ENCODE results near the gene CDH23.

Gene CDH23

DNA sequence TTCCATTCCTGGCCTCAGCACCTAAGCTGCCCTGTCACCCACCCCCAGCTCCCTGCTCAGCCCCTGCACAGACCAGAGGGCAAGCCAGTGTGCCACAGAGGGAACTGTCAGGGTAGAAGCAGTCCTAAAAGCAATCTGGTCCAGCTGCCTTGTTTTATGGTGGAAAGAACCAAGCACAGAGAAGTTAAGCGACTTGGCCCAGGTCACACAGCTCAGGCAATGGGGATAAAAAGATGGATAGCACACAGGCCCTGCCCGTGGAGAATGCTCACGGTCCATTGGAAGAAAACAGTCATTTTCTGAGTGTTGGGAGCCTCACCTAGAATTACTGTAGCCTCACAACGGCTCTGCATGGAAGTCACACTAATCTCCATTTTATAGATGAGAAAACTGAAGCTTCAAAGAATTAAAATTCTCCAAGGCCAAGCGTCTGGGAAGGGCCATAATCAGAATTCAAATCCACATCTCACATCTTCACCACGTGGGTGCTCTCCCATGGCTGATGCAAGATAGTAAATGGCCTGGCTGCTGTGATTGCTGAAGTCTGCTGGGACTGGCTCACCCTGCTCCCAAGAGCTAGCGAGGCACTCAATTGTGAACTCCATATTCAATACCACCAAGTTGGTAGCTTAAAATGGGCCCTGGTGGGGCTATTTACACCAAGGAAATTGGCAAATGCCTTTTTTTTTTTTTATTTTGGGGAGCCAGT lies 296.0 kb downstream of the CDH23 start:
- TF ChIP-seq GATA1 (IDR thresholded peaks at IDR 0.05; ENCODE audit: low read depth, low read length), result no peak
- no peak for TF ChIP-seq POLR2A (IDR thresholded peaks at IDR 0.05; ENCODE audit: low read length)
- DNase-seq, result no peak

DNA sequence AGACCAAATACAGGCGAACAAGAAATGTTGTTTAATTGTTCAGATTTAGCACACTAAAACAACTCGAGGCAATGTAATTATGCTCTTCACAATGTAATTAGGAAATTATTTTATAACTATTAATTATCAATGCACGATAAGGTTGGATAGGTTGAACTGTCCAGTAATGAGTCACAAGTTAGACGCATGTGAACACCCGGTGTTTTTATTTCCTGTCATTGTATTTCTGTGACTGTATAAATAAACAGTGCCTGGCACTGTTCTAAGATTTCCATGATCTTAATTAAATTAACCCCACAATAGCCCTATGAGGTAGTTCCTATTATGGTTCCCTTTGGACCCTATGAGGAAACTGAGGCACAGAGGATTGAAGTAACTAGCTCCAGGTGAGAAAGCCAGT lies 296.7 kb downstream of the CDH23 start:
- DNase-seq, result no peak
- TF ChIP-seq POLR2A (IDR thresholded peaks at IDR 0.05; ENCODE audit: low read length) (no peak), GATA1 (IDR thresholded peaks at IDR 0.05; ENCODE audit: low read depth, low read length) (no peak)

DNA sequence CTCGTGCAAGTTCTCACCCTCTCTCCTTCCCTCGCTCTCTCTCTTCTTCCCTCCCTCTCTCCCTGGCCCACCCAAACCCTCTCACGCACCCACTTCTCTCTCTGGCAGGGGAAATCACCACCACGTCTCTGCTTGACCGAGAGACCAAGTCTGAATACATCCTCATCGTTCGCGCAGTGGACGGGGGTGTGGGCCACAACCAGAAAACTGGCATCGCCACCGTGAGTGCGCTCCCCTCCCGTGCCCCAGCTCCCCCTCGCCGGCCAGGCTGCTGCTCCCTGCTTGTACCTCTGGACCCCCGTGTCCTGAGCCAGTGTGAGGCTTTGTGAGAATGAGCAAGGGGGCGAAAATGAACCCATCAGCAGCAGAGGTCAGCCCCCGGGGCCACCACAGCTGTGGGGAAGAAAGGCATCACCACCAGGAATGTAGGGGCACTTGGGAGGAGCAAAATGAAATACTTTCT lies 297.4 kb downstream of the CDH23 start:
- DNase-seq, result no peak
- TF ChIP-seq GATA1 (IDR thresholded peaks at IDR 0.05; ENCODE audit: low read depth, low read length) (no peak), POLR2A (IDR thresholded peaks at IDR 0.05; ENCODE audit: low read length) (no peak)

DNA sequence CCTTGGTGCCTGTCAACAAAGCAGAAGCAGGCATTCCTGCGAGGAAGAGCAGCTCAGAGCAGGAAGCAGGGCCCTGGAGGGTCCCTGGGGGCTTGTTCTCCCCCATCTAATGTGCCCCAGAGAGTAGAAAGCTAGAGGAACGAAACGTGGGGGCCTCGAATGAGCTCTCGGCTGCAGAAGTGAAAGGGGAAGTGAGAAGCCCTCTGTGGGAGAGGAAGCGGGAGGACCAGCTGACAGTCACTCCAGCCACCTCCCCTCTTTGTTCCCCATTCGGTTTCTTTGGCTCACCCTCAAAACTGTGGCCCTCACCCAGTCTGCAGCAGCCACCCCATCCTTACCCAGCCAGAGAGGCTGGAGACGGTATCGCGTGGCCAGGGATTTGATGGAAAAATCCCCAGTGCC lies 297.8 kb downstream of the CDH23 start:
- DNase-seq, result no peak
- TF ChIP-seq GATA1 (IDR thresholded peaks at IDR 0.05; ENCODE audit: low read depth, low read length) (no peak), POLR2A (IDR thresholded peaks at IDR 0.05; ENCODE audit: low read length) (no peak)

DNA sequence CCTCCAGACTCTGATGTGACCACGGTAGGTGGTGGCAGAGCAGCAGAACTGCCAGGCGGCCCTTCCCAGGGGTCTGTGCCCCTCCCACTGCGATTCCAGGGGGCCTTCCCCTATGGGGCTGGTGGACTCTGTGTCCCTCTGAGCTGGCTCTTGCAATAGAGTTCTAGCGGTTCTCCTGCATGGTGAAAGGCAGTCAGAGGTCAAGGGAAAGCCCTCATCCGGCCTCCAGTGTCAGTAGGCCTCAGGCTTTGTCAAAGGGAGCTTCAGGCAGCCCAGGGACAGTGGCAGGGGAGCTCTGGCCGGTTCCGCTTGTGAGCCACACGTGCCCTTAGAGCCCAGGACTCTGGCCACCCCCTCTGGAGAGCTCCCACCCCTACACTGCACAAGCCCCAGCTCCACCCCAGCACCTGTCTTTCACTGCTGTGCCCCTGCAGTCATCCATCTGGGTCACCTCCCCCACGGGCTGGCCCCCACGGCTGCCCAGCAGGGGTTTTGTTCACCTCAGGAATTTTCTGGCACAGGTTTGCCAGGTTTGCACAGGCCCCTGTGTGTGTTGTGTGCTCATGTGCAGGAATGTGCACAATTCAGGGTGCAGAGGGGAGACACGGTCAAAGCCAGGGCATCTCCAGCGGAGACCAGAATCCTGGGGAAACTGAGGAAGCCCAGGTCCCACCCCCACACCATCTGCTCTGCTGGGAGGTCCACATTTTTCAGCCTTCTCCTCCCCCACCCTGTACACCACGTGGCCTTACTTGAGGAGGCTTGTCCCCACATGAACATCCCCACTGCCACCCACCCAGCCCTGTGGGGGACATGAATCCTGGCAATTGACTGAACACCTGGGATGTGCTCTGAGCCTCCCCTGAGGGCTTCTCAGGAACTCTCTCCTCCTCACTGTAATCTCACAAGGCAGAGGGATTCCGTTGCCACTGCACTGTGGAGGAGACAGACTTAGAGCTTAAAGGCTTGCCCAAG lies 299.1 kb downstream of the CDH23 start:
- TF ChIP-seq POLR2A (IDR thresholded peaks at IDR 0.05; ENCODE audit: low read length), result no peak
- TF ChIP-seq GATA1 (IDR thresholded peaks at IDR 0.05; ENCODE audit: low read depth, low read length), result no peak
- DNase-seq, result no peak

DNA sequence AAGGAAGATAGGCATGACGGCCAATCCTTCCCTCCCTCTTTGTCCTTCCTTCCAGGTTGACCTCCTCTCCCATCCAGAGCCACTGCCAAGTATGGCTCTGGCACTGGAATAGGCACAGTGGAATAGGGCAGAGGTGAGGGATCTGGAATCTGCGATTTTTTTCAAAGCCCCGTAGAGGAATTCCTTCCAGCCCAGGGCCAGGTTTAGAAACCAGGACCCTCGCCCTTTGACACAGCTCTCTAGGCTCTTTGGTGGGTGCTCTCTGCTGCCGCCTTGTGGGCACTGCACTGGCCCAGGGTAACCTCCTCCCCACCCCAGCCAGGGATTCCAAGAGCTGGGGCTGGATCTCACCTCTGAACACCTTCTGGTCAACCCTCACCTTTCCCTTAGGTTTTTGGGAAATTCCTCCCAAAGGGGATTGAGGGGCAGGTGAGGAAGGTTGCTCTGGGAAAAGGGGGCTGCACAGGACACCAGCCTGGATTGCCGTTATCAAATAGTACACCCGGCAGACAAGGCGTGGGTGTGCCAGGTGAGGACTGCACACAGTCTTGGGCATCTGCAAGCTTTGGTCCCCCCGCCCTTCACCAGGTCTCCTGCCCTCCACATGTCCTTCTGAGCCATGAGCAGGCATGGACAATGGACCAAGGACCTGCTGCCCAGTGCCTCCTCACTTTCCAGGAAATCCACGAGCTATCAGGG lies 300.1 kb downstream of the CDH23 start:
- DNase-seq, result peak; percentile 60 to 81
- no peak for TF ChIP-seq GATA1 (IDR thresholded peaks at IDR 0.05; ENCODE audit: low read depth, low read length)
- TF ChIP-seq POLR2A (IDR thresholded peaks at IDR 0.05; ENCODE audit: low read length), result no peak

DNA sequence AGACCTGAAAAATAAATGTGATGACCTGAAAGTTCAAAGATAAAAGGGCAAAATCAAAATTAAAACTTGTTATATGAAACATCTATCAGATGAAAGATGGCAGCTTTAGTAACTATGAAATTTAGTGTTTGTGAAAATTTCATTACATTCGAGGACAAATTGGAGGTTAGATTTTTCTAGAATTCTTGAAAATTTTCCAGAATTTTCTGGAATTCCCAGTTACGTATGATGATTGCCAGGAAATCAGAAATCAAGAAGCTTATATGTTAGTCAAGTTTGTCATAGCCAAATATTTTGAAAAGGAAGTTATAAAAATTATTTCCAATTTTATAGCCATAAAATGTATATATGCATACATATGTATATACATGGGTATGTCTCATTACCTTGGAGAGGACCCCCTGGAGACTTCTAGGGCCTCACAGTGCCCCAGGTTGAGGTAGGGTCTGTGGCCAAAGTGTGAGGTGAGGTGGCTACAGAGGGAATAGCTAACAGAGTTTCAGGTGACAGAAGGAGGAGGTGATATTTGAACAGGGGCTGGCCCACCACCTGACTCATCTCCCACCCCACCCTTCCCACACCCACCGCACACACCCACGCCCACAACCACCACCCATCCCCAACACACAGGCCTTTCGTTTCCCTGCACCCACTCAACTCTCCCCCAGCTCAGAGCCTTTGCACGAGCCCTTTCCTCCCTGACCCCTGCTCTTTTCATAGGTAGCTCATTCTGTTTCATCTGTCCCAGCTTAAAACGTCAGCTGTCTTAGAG lies 301.4 kb downstream of the CDH23 start:
- TF ChIP-seq GATA1 (IDR thresholded peaks at IDR 0.05; ENCODE audit: low read depth, low read length) (no peak), POLR2A (IDR thresholded peaks at IDR 0.05; ENCODE audit: low read length) (no peak)
- peak; percentile 17 to 29 for DNase-seq

DNA sequence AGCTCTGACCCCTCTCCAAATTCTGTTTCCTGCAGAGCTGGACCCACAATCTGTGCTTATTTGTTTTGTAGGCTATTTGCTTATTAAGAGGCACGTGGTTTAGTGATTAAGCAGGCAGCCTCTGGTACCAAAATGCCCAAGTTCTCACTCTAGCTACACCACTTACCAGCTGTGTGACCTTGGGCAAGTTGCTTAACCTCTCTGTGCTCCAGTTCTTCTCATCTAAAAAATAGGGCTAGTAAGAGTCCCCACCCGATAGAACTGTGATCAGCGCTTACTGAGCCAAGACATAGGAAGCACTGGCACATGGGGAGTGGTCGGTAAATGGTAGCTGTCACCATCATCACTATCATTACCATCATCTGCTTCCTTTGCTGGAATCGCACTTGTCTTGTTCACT lies 302.0 kb downstream of the CDH23 start:
- no peak for TF ChIP-seq GATA1 (IDR thresholded peaks at IDR 0.05; ENCODE audit: low read depth, low read length)
- TF ChIP-seq POLR2A (IDR thresholded peaks at IDR 0.05; ENCODE audit: low read length), result no peak
- DNase-seq, result no peak

DNA sequence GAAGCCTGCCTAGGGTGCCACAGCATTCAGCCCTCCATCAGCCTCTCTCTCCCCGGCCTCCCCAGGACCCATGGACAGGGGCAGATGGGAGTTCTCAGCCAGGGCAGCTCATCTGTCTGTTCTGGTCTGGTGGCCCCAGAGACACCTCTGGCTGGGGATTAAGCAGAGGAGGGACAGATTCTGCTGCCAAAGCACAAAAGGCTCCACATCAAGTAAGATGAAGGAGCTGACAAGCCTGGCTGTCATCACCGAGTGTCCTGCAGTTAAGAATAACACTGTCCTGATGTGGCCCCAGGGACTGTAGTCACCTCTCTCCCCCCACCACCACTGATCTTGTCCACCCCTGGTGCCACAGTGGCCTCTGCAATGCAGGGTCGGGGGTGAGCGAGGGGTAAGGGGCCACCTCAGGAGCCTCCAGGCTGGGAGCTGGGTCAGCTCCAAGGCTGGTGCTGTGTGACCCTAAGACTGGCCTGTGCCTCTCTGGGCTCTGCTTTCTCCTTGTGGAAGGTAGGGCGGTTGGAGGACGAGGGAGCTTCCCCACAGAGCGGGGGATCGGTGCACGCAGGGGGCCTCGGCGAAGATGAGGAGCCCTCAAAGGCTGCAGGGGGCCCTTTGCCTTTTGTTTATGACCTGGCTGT lies 304.1 kb downstream of the CDH23 start:
- no peak for DNase-seq
- no peak for TF ChIP-seq POLR2A (IDR thresholded peaks at IDR 0.05; ENCODE audit: low read length)
- TF ChIP-seq GATA1 (IDR thresholded peaks at IDR 0.05; ENCODE audit: low read depth, low read length), result no peak

DNA sequence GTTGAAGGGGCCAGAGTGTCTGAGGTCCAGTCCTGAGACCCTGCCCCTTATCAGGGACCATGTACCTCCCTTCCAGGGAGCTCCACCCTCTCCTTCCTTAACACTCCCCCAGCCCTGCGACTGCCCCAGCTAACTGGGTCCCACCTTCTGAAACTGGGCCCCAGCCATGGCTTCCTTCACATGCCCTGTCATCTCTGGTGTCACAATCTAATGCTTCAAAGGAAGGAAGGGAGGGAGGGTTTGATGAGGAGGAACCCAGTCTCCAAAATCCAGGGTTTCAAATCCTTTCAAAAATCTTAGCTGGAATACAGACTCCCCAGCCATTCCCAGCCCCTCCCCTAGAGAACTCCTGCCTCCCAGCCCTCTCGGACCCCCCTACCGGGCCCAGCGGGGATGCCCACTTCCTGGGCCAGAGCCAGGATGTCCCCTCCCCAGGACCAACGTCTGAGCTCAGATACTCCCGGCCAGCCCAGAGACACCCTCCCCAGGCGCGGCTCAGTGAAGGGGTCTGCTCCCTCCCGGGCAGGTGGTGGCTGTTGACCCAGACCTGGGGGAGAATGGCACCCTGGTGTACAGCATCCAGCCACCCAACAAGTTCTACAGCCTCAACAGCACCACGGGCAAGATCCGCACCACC lies 304.9 kb downstream of the CDH23 start:
- TF ChIP-seq GATA1 (IDR thresholded peaks at IDR 0.05; ENCODE audit: low read depth, low read length), result no peak
- TF ChIP-seq POLR2A (IDR thresholded peaks at IDR 0.05; ENCODE audit: low read length), result no peak
- DNase-seq, result no peak

DNA sequence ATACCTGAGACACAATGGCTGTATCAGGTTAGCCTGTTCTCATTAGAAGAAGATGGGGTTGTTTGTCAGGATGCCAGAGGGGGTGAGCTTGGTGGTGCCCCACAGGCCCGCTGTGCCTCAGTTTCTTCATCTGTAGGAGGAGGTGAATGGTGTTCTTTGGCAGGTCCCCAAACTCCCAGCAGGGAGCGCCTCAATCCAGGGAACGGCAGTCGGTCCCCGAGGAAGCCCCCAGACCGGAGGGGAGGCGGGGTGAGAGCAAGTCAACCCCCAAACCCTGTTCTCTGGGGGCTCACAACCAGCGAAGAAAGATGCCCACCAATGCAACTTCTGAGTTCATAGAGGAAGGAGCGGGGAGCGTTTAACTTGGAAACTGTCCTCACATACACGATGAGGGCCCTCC lies 306.9 kb downstream of the CDH23 start:
- TF ChIP-seq POLR2A (IDR thresholded peaks at IDR 0.05; ENCODE audit: low read length) (no peak), GATA1 (IDR thresholded peaks at IDR 0.05; ENCODE audit: low read depth, low read length) (no peak)
- DNase-seq, result no peak

DNA sequence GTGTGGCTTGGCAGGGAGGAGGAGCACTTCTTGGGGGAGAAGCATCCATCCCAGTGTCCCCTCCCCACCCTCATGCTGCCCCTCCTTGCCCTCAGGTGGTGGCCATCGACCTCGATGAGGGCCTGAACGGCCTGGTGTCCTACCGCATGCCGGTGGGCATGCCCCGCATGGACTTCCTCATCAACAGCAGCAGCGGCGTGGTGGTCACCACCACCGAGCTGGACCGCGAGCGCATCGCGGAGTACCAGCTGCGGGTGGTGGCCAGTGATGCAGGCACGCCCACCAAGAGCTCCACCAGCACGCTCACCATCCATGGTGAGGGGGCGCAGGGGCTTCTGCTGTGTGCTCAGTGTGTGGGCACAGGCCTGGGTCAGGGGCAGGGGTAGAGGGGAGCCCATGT lies 308.1 kb downstream of the CDH23 start:
- TF ChIP-seq POLR2A (IDR thresholded peaks at IDR 0.05; ENCODE audit: low read length) (no peak), GATA1 (IDR thresholded peaks at IDR 0.05; ENCODE audit: low read depth, low read length) (no peak)
- DNase-seq, result no peak

Data from erythroblast (primary cell).